HG02943 (cell line): Measurements from ENCODE around the gene CCL8.
"Not testable (repeated sequence)": the region's sequence is repeated elsewhere in the genome, so short reads cannot be mapped to it uniquely, and the experiment has no call there.

Source experiments
- ATAC-seq: cut with Tn5 transposase; IDR thresholded peaks from one replicate; pipeline ENCODE4 v1.9.1; 2021; ENCODE audit warnings: mild to moderate bottlenecking, low read depth, moderate library complexity; ENCODE audit not compliant: unreplicated experiment

The CCL8 gene

DNA sequence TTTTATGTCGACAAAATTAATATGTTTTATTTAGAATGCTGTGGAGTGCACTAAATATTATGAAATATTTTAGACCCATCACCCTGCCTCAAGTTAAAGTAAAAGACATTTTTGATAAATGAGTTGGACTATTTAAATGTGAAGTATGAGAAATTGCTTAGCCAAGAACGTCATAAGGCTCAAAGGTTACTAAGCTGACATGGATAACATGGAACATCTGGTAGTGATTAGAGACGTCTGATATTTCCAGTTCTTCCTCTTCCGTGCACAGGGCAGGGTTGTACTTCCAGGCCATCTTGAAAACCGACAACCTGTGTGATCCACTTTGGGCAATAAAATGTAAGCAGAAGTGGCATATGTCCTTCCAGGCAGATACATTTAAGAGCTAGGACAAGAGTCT is 7.2 kb upstream of the CCL8 start:
- no peak for ATAC-seq

GRCh38 chr17:34313164-34313563 is 6.1 kb upstream of the CCL8 start:
- no peak for ATAC-seq

DNA sequence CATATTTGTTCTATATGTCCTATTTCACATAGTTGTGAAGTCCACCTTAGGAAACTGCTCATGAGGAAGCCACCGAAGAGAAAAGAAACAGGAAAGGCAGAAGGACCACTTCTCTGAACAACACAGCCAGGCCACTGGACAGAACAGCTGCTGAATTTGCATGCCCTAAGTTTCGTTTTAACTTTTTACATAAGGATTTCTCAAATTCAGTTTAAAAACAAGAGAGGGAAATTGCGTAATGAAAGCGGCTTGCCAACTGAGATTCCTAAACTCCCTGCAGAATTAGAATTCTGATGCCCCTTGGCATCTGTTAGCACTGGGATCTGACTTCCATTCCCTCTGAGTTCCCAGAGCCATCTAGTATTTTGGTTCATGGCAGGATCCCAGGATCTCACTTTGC is 5.0 kb upstream of the CCL8 start:
- no peak for ATAC-seq

DNA sequence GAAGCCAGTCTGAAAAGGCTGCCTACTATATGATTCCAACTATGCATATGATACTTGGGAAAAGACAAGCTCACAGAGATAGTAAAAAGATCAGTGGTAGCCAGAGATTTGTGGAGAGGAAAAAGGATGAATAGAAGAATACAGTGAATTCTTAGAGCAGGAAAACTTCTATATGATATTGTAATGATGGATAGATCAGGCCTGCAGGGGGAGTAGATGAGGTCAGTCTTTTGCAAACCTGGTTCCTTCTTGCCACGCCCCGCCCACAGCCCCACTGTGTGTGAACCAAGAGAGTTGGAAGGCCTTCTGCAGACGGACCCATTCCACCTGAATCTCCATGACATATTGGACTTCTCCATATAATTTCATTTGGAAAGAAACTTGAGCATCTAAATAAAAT is 761 bp upstream of the CCL8 start:
- no peak for ATAC-seq

DNA sequence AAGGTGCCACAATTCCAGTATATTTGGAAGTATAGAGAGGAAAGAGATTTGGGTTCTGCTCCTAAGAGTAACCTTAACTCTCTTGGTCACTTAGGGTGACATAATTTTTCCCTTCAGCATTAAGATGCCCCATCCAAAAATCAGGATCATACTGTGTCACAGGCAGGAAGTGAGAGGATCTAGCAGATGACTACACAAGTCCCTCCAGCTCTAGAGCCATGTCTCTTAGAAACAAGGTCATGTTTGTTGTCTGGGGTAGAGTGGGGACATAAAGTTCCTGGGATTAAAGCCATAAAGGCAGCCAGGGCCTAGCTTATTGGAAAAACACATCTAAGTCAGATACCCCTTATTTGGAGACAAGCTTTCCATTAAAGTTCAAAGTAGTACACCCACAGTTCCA is 2.7 kb downstream of the CCL8 start:
- ATAC-seq: no peak

- ATAC-seq: not testable (repeated sequence)
Measured at GRCh38 chr17:34327580-34327979, 8.3 kb downstream of the CCL8 start.

DNA sequence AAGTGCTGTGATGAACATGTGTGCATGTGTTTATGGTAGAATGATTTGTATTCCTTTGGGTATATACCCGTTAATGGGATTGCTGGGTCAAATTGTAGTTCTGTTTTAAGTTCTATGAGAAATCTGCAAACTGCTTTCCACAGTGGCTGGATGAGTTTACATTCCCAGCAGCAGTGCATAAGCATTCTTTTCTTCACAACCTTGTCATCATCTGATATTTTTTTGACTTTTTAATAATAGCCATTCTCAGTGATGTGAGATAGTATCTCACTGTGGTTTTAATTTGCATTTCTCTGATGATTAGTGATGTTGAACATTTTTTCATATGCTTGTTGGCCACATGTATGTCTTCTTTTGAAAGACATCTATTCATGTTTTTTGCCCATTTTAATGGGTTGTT is 18.5 kb downstream of the CCL8 start:
- no peak for ATAC-seq

DNA sequence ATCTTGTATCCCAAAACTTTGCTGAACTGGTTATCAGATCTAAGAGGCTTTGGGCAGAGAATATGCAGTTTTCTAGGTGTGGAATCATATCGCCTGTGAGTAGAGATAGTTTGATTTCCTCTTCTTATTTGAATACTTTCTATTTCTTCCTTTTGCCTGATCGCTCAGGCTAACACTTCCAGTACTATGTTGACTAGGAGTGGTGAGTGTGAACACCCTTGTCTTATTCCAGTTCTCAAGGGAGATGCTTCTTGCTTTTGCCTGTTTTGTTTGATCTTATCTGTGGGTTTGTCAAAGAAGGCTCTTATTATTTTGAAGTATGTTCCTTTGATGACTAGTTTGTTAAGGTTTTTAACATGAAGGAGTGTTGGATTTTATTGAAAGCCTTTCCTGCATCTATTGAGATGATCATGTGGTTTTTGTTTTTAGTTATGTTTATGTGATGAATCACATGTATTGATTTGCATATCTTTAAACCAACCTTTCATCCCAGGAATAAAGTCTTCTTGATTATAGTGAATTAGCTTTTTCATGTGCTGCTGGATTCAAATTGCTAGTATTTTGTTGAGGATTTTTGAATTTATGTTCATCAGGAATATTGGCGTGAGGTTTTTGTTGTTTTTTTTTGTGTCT is 20.0 kb downstream of the CCL8 start:
- ATAC-seq: no peak

DNA sequence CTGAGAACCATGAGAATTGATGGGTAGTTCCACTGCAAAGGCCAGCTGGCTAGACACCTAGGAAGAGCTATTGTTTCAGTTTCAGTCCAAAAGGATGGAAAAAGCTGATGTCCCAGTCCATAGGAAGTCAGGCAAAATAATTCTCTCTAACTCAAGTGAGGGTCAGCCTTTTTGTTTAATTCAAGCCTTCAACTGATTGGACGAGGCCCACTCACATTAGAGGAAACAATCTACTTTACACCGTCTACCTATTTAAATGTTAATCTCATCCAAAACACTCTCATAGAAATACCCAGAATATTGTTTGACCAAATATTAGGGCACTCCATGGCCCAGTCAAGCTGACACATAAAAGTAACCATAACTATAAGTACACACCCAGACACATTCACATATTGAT is 22.7 kb downstream of the CCL8 start:
- no peak for ATAC-seq

DNA sequence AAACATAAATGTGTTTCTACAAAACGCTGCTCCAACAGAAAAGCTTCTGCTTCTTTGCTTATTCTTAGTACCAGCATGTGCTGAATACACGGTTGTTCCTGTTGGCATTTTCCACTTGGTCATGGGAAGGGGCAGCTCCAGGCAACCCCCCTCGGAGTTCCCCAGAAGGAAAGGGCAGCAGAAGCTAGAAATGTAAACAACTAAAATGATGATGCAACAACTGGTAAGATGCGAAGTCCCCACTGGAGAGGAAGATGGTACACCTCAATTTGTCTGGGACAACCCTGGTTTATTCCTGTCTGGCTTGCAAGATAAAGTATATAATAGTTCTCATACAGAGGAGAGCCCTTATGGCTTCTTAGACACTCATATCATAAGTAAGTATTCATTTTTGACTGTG is 27.8 kb downstream of the CCL8 start:
- ATAC-seq: no peak

DNA sequence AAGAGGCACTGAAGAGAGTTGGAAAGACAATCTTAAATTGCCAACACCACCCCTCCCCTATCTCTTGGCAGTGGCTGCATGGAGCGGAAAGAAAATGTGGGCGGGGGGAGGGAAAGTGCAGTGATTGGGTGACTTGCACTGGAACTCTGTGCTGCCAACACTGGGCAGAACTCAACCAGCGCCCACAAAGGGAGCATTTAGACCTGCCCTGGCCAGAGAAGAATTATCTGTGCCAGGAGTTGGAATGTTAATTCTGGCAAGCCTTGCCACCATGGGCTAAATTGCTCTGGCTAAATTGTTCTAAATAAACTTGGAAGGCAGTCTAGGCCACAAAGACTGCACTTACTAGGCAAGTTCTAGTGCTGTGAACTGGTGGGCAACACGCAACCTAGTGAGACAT is 30.5 kb downstream of the CCL8 start:
- no peak for ATAC-seq

DNA sequence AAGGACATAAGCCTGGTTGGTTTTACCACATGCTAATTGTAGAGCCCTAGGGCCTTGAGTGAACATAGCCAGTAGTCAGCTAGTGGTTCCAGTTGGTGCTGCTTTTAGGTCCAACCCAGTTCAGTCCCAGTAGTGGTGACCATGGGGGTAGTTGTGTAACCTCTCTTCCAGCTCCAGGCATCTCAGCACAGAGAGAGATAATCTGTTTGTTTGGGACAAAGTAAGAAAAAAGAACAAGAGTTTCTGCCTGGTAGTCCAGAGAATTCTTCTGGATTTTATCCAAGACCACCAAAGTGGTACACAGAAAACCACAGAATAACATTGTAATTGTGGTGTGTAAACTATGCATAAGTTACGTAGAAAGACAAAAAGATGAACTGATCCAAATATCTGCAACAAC is 31.9 kb downstream of the CCL8 start:
- no peak for ATAC-seq

DNA sequence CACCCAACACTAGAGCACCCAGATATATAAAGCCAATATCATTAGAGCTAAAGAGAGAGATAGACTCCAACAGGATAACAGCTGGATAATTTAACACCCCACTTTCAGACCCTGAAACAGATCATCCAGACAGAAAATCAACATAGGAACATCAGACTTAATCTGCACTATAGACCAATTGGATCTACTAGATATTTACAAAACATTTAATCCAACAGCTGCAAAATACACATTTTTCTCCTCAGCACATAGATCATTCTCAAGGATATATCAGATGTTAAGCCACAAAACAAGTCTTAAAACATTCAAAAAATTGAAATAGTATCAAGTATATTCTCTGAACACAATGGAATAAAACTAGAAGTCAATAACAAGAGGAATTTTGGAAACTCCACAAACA is 33.0 kb downstream of the CCL8 start:
- ATAC-seq: no peak

DNA sequence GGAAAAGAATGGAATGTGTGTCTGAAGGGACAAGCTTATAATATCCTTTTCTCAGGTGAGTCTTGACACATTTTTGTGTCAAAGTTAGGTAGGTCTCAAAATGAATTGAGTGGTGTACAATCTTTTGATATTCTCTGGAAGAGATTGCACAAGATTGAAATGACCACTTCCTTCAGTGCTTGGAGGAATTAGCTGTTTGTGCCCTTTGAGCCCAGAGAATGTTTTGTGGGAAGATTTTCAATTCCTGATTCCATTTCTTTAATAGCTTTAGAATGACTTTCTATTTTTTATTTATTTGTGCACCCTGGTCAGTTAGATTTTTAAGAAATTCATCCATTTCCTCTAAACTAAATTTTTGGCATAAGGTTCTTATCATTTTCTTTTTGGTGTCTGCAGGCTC is 35.4 kb downstream of the CCL8 start:
- ATAC-seq: no peak

- ATAC-seq: no peak
Measured at GRCh38 chr17:34356194-34356593, 37.0 kb downstream of the CCL8 start, which contains the start of gene CCL13. CCL13 (plus strand) TSS chr17:34356480; CDS start chr17:34356527, 47 bp downstream.

DNA sequence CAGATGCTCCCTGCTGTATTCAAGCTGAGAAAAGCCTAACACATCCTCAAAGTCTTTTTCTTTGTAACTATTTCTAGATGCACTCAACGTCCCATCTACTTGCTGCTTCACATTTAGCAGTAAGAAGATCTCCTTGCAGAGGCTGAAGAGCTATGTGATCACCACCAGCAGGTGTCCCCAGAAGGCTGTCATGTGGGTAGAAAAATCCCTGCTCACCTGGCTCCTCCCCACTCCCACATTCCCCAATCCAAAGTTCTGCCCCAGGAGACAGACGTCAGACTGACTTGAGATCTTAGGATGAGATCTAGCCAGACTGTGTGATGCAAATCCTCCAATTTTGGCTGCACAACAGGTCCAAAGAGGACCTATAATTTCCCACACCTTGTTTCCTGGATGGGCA is 38.2 kb downstream of the CCL8 start:
- ATAC-seq: no peak

DNA sequence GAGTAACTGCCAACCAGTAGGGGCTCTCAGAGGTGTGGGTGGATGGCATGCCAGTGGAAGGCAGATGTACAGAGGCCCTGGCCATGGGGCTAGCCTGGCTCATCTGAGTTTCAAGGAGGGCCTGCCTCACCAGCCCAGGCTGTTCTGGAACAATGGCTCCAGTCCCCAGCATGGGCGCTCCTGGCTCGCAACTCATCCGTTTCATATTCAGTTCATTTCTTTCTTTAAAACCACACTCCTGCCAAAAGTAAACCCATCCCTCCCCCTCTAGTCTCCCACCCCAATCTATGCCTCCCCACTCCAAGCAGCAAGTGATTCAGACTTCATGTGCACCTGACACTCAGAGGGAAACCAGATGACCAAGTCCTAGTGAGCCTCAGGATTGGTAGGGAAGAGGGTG is 39.4 kb downstream of the CCL8 start:
- ATAC-seq: no peak

GRCh38 chr17:34360601-34361270 is 41.5 kb downstream of the CCL8 start:
- no peak for ATAC-seq

GRCh38 chr17:34361478-34362061 is 42.3 kb downstream of the CCL8 start:
- peak; percentile 79 for ATAC-seq

DNA sequence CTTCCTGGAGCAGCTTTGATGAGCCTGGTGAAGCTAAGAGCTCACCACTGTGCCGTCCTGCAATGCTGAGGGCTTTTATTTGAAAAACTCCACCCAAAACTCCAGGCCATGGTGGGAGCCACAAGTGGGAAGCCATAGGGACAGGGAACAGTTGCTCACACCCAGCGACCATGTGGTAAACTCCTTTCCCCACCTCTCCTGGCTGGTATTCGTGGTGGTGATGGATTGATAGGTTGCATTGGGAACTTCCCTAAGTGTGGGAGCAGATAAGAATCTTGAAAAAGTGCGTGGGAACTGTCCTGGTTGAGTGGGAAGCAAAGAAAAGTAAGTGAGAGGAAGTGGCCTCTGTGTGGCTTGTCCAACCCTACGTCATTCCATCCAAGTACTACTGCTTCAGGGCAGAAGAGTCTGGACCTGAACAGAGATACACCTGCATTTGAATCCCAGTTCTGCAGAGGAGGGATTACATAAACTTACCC is 44.0 kb downstream of the CCL8 start, which contains the start of gene CCL1:
Gene CCL1, minus strand, starts transcription at position 51 of the 479 bp plus-strand sequence. CDS start 72 bp downstream, outside the sequence.
- ATAC-seq: no peak

DNA sequence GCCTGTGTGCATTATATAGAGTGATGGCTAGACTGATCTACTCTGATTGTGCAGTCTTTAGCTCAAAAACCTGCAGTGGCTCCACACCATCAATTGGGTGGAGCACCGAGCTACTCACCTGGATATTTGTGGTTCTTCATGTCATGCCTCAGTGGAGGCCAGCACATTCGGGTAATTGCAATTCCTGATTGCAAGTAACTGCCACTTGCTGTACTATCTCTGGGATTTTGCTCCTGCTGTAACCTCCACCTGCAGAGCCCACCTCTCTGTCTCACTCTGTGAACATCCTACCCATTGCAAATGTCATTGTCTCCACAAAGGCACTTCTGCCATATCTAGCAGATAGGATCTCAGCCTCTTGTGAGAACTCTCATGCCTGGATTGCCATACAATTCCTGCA is 45.5 kb downstream of the CCL8 start:
- ATAC-seq: no peak

DNA sequence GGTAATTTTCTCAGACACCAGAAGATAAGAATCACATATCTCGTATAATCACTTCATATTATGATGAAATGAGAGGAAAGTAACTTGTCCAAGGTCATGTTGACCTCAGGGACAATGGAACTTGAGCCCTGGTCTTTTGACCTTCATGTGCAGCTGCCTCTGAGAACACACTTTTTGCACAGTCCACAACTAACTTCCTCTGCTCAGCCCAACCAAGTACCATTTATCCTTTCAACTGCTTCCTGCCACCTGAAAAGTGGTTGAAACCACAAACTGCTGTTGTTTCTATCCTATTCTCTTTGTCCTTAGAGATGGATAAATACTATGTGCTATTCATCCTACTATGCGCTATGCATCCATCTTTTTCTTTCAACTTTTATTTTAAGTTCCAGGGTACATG is 46.1 kb downstream of the CCL8 start:
- ATAC-seq: no peak
